D721Med (cell line): ENCODE results near the gene ARID5A.
"Not testable (repeated sequence)": the region's sequence is repeated elsewhere in the genome, so short reads cannot be mapped to it uniquely, and the experiment has no call there.

ENCODE experiments used
- DNase-seq: peaks from one replicate; pipeline ENCODE4 v3.0.0; 2011; ENCODE audit warnings: low spot score; ENCODE audit not compliant: insufficient read length
- FAIRE-seq: peaks from 2 replicates; lab custom pipeline; 2011; peaks lifted over from hg19 to GRCh38; lab: Jason Lieb, UNC
- CTCF ChIP-seq: IDR thresholded peaks from 2 replicates; pipeline ENCODE4 v1.5.1; 2012; ENCODE audit warnings: mild to moderate bottlenecking, control low read depth; ENCODE audit not compliant: insufficient read depth; ENCODE audit errors: missing control alignments

The ARID5A gene

DNA sequence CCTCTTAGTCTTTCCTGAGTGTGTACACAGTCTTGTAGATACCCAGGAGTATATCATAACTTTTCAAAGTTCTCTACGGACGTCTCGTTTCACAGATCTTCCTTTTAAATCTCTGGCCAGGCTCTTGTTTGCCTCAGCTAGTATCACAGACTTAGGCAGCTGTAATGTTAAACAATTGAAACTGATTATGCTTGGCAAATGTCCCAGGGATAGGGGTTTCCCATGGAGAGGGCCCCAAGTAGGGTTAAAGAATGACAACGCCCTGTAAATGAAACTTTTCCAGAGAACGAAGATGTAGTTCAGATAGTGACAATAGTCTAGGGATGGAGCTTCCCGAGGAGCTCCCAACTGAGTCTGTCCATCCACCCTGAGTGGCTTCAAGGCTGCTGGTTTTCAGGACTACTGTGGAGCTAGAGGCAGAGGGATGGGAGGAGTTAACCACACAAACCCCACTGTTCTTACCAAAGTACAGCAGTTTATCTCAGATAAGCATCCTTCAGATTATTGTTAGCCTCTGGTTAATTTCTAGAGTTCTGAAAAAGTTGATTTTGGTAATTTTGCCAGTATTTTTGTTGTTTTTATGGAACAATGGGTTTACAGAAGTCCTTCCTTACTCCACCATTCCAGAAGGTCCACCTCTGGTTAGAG lies 40.4 kb upstream of the ARID5A start:
- TF ChIP-seq CTCF: no peak
- FAIRE-seq (no peak), DNase-seq (no peak)

DNA sequence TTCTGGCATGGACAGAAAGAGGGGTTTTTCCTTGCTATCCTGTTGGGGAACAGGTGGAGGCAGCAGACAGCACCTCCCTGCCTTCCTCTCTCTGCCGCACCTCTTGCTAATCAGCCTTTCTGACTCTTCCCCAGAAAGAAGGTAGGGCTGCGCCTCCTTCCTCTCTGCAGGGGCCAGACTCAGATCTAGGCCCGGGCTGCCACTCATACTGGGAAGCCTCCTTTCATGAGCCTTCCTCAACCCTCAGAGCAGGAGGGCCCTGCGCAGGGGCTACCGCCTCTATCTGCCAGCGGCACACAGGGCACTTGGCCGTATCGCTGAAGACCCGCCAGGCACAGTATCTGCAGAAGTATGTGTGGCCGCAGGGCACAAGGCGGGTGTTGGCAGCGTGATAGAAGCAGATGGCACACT lies 38.5 kb upstream of the ARID5A start:
- FAIRE-seq: no peak
- no peak for TF ChIP-seq CTCF

GRCh38 chr2:96498611-96499010 lies 37.9 kb upstream of the ARID5A start:
- not testable (repeated sequence) for DNase-seq

More for the DNA sequence above, 38.5 kb upstream of the ARID5A start:
- DNase-seq: no peak

GRCh38 chr2:96499061-96499960 lies 37.2 kb upstream of the ARID5A start:
- DNase-seq: no peak
- no peak for TF ChIP-seq CTCF
- FAIRE-seq: no peak

More at GRCh38 chr2:96498611-96499010, 37.9 kb upstream of the ARID5A start:
- FAIRE-seq: not testable (repeated sequence)

GRCh38 chr2:96500385-96501066 lies 36.0 kb upstream of the ARID5A start:
- no peak for DNase-seq
- TF ChIP-seq CTCF: no peak
- FAIRE-seq: no peak

- no peak for TF ChIP-seq CTCF
- no peak for DNase-seq
- no peak for FAIRE-seq
Observed at GRCh38 chr2:96501471-96501874, 35.1 kb upstream of the ARID5A start.

- TF ChIP-seq CTCF: no peak
- DNase-seq: no peak
- FAIRE-seq: no peak
Observed at GRCh38 chr2:96501886-96502810, 34.4 kb upstream of the ARID5A start.
